ENCODE data around the gene ABCC1. TPM values are rescaled to one million over a fixed set of nuclear protein-coding genes. Genes with fewer than 3 reads are reported as not detected.

Gene ABCC1
- total RNA-seq, 1 donor from 2014 or later = 53.7 TPM

DNA sequence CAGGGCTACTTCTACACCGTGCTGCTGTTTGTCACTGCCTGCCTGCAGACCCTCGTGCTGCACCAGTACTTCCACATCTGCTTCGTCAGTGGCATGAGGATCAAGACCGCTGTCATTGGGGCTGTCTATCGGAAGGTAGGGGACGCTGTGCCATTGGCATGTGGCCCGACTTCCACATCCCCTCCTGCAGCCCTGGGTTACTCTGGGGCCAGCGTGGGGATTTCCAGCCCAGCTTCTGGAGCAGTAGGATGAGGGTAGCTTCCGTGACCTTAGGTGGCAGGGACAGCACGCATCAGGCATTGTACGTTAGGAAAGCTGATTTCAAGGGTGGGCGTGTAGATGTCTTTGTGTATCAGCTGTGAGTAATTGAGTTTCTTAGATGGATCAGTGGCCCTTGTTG, 96.5 kb downstream of the ABCC1 start:
- no peak for DNase-seq (ENCODE audit: extremely low spot score, unreplicated experiment)
- Mint-ChIP-seq H3K9me3 (no peaks in the 10 kb centered on the region), H3K27me3 (no peaks in the 10 kb centered on the region), H3K4me3 (no peak overlapping the region), H3K27ac (peak overlapping the region; percentile 69), H3K4me1 (ENCODE audit: unreplicated experiment) (peaks cover 9% of the 10 kb centered on the region), H3K36me3 (peaks cover 21% of the 10 kb centered on the region)
- TF ChIP-seq, protein P1, sequence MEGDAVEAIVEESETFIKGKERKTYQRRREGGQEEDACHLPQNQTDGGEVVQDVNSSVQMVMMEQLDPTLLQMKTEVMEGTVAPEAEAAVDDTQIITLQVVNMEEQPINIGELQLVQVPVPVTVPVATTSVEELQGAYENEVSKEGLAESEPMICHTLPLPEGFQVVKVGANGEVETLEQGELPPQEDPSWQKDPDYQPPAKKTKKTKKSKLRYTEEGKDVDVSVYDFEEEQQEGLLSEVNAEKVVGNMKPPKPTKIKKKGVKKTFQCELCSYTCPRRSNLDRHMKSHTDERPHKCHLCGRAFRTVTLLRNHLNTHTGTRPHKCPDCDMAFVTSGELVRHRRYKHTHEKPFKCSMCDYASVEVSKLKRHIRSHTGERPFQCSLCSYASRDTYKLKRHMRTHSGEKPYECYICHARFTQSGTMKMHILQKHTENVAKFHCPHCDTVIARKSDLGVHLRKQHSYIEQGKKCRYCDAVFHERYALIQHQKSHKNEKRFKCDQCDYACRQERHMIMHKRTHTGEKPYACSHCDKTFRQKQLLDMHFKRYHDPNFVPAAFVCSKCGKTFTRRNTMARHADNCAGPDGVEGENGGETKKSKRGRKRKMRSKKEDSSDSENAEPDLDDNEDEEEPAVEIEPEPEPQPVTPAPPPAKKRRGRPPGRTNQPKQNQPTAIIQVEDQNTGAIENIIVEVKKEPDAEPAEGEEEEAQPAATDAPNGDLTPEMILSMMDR (conservative IDR thresholded peaks at IDR 0.05) = peak; percentile 47

DNA sequence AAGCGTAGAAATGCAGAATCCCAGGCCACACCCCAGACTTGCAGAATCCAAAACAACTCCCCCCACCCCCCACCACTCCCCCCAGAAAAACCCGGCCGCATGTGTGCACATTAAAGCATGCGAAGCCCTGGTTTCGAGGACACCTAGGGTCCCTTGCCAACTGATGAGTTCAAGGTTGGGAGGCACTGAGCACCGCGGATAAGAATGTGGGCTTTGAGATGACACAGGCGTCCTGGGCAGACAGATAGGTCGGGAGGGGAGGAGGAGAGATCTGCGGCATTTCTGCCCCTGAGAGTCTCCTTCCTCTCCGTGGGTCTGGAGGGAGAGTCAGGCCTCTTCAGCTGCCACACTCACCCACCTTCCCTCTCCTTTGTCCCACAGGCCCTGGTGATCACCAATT, 98.3 kb downstream of the ABCC1 start:
- no peaks in the 10 kb centered on the region for H3K9me3 Mint-ChIP-seq
- H3K36me3 Mint-ChIP-seq = peaks cover 21% of the 10 kb centered on the region
- H3K4me1 Mint-ChIP-seq (ENCODE audit: unreplicated experiment) = peaks cover 5% of the 10 kb centered on the region
- no peak overlapping the region for H3K27ac Mint-ChIP-seq
- H3K4me3 Mint-ChIP-seq = no peak overlapping the region
- TF ChIP-seq, protein P1 (conservative IDR thresholded peaks at IDR 0.05) = no peak
- no peak for DNase-seq (ENCODE audit: extremely low spot score, unreplicated experiment)
- H3K27me3 Mint-ChIP-seq = no peaks in the 10 kb centered on the region

DNA sequence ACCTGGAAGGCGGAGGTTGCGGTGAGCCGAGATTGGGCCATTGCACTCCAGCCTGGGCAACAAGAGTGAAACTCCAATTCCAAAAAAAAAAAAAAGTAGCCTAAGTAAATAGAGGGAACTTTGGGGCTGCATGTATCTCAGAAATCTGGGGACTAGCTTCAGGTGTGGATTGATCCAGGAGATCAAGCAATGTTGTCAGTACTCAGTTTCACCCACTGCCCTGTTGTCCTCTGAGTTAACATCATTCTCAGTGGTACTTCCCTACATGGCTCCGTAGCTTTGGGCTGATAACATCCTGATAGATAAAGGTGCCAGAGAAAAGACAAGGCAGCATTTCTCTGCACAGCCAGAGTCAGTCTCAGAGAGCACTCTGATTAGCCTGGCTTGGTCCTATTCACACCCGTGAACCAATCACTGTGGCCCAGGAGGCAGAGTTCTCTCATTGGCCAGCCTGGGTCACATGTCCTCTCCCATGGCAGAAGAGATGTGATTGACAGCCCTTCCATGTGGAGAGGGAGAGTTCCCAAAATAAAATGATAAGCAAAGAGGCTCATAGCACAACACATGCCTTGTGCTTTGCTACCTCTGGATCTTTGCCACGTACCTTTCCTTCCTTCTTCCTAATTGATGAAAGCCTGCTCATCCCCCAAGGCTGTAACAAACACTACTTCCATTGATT, 99.6 kb downstream of the ABCC1 start:
- Mint-ChIP-seq H3K36me3 (peaks cover 21% of the 10 kb centered on the region), H3K9me3 (no peaks in the 10 kb centered on the region), H3K4me1 (ENCODE audit: unreplicated experiment) (peaks cover 5% of the 10 kb centered on the region)

DNA sequence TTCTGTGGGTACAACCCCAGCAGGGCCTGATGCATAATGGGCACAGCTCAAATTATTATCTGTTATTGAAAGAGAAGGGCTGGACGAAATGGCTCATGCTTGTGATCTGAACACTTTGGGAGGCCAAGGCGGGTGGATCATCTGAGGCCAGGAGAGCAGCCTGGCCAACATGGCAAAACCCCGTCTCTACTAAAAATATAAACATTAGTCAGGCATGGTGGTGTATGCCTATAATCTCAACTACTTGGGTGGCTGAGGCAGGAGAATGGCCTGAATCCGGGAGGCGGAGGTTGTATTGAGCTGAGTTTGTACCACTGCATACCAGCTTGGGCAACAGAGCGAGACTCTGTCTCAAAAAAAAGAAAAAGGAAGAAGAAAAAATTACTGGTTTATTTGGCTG, 100.7 kb downstream of the ABCC1 start:
- H3K4me1 Mint-ChIP-seq (ENCODE audit: unreplicated experiment) = peaks cover 5% of the 10 kb centered on the region
- H3K36me3 Mint-ChIP-seq = peaks cover 31% of the 10 kb centered on the region
- H3K27ac Mint-ChIP-seq = no peak overlapping the region
- no peak overlapping the region for H3K4me3 Mint-ChIP-seq
- H3K9me3 Mint-ChIP-seq = no peaks in the 10 kb centered on the region
- no peak for DNase-seq (ENCODE audit: extremely low spot score, unreplicated experiment)
- H3K27me3 Mint-ChIP-seq = no peaks in the 10 kb centered on the region
- TF ChIP-seq, protein P1 (conservative IDR thresholded peaks at IDR 0.05) = no peak

More for the DNA sequence above, 99.6 kb downstream of the ABCC1 start:
- H3K27ac Mint-ChIP-seq = no peak overlapping the region
- no peak overlapping the region for H3K4me3 Mint-ChIP-seq
- DNase-seq (ENCODE audit: extremely low spot score, unreplicated experiment) = no peak
- no peaks in the 10 kb centered on the region for H3K27me3 Mint-ChIP-seq
- TF ChIP-seq, protein P1 (conservative IDR thresholded peaks at IDR 0.05) = no peak

DNA sequence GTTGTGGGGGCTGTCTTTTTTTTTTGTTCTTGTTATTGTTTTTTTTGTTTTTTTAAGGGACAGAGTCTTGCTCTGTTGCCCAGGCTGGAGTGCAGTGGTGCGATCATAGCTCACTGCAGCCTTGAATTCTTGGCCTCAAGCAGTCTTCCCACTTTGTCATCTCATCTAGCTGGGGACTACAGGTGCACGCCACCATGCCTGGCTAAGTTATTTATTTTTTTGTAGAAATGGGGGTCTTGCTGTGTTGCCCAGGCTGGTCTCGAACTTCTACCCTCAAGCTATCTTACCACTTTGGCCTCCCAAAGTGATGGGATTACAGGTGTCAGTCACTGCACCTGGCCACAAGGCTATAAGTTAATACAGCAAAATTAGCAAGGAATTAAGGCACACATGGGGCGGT, 101.7 kb downstream of the ABCC1 start:
- peaks cover 28% of the 10 kb centered on the region for H3K36me3 Mint-ChIP-seq
- H3K4me3 Mint-ChIP-seq = no peak overlapping the region
- H3K27ac Mint-ChIP-seq = no peak overlapping the region
- DNase-seq (ENCODE audit: extremely low spot score, unreplicated experiment) = no peak
- no peaks in the 10 kb centered on the region for H3K27me3 Mint-ChIP-seq
- TF ChIP-seq, protein P1 (conservative IDR thresholded peaks at IDR 0.05) = no peak
- no peaks in the 10 kb centered on the region for H3K9me3 Mint-ChIP-seq
- no peaks in the 10 kb centered on the region for H3K4me1 Mint-ChIP-seq (ENCODE audit: unreplicated experiment)
